ENCODE data around the gene RBL1.
"Not testable (repeated sequence)": the region's sequence is repeated elsewhere in the genome, so short reads cannot be mapped to it uniquely, and the experiment has no call there.

RBL1 gene

DNA sequence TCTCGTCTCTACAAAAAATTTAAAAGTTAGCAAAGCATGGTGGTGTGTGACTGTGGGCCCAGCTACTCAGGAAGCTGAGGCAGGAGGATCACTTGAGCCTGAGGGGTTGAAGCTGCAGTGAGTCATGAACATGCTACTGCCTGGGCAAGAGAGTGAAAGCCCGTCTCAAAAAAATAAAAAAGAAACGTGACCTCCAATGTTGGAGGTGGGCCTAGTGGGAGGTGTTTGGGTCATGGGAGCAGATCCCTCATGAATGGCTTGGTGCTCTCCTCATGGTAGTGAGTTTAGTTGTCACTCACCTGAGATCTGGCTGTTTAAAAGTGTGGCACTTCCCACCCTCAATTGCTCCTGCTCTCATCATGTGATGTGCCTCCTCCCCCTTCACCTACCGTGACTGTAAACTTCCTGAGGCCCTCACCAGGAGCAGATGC lies 24.3 kb downstream of the RBL1 start:
- Histone ChIP-seq H3K27me3 (ENCODE audit: control insufficient read depth, insufficient read depth, low read length) (no peaks in the 10 kb centered on the region), H3K36me3 (ENCODE audit: control insufficient read depth, low read depth, low read length) (peaks cover 13% of the 10 kb centered on the region), H3K9me3 (ENCODE audit: control insufficient read depth, low read depth, low read length) (peaks cover 5% of the 10 kb centered on the region), H3K27ac (ENCODE audit: low read length) (no peak overlapping the region), H3K4me3 (ENCODE audit: low read length) (no peak overlapping the region), H3K9ac (ENCODE audit: low read length) (no peak overlapping the region), H3K4me1 (ENCODE audit: control insufficient read depth, low read depth, low read length) (no peaks in the 10 kb centered on the region)

GRCh38 chr20:37069563-37069962 lies 26.2 kb downstream of the RBL1 start:
- not testable (repeated sequence) for H3K4me3 ChIP-seq (ENCODE audit: low read length); H3K27ac ChIP-seq (ENCODE audit: low read length); H3K27me3 ChIP-seq (ENCODE audit: control insufficient read depth, insufficient read depth, low read length); H3K4me1 ChIP-seq (ENCODE audit: control insufficient read depth, low read depth, low read length); H3K9me3 ChIP-seq (ENCODE audit: control insufficient read depth, low read depth, low read length); H3K9ac ChIP-seq (ENCODE audit: low read length)
- H3K36me3 ChIP-seq (ENCODE audit: control insufficient read depth, low read depth, low read length): peaks cover 23% of the 10 kb centered on the region

- H3K27ac ChIP-seq (ENCODE audit: low read length): no peak overlapping the region
- no peaks in the 10 kb centered on the region for H3K9me3 ChIP-seq (ENCODE audit: control insufficient read depth, low read depth, low read length)
- H3K4me3 ChIP-seq (ENCODE audit: low read length): no peak overlapping the region
- peaks cover 33% of the 10 kb centered on the region for H3K36me3 ChIP-seq (ENCODE audit: control insufficient read depth, low read depth, low read length)
- H3K9ac ChIP-seq (ENCODE audit: low read length): no peak overlapping the region
- H3K27me3 ChIP-seq (ENCODE audit: control insufficient read depth, insufficient read depth, low read length): no peaks in the 10 kb centered on the region
- no peaks in the 10 kb centered on the region for H3K4me1 ChIP-seq (ENCODE audit: control insufficient read depth, low read depth, low read length)
These were observed 29.6 kb downstream of the RBL1 start for GRCh38 chr20:37066168-37066567.

DNA sequence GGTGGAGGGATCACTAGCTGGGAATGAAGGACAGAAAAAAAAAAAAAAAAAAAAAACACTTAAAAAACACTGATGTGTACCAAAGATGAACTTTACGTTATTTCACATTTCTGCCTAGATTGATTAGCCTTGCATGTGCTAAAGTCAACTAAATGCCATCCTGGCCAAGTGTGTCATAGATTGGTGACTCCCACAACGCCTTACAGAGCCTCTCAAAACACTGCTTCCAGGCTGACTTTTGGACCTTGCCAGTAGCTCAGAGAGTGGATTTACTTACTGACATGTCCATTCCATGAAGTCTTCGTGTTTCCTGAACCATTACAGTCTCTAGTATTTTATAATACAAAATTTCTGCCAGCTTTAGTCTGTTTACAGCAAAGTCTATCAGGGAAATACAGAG lies 40.5 kb downstream of the RBL1 start:
- Histone ChIP-seq H3K27me3 (ENCODE audit: control insufficient read depth, insufficient read depth, low read length) (no peaks in the 10 kb centered on the region), H3K9me3 (ENCODE audit: control insufficient read depth, low read depth, low read length) (no peaks in the 10 kb centered on the region), H3K27ac (ENCODE audit: low read length) (no peak overlapping the region), H3K36me3 (ENCODE audit: control insufficient read depth, low read depth, low read length) (peaks cover 50% of the 10 kb centered on the region), H3K9ac (ENCODE audit: low read length) (no peak overlapping the region), H3K4me1 (ENCODE audit: control insufficient read depth, low read depth, low read length) (no peaks in the 10 kb centered on the region), H3K4me3 (ENCODE audit: low read length) (no peak overlapping the region)

DNA sequence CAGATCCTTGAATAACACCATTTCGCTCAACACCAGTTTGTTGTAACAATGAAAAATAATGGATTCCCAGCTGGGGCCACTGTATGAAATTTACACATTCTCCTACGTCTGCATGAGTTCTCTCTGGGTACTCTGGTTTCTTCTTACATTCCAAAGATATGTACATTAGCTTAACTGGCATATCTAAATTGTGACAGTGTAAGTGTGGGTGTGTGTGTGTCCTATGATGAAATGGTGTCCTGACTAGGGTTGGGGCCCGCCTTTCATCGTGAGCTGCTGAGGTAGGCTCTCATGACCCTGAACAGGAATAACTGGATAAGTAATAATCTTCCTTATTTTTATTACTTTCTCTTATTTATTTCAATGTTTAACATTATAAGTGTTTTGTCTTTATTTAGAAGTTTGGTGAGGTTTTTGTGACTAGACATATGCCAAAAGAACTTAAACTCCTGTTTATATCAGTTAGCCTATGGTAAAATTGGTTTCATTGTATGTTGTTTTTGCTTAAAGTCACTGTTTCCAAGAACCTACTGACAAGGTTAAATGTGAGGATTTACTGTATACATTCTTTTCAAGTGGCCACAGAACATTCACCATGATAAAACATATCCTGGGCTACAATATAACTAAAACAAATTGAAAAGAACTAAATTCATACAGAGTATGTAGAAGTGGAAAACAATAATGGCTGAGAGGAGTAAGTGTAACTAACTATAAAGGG lies 42.4 kb downstream of the RBL1 start:
- no peaks in the 10 kb centered on the region for H3K9me3 ChIP-seq (ENCODE audit: control insufficient read depth, low read depth, low read length)
- H3K27me3 ChIP-seq (ENCODE audit: control insufficient read depth, insufficient read depth, low read length): no peaks in the 10 kb centered on the region
- H3K27ac ChIP-seq (ENCODE audit: low read length): no peak overlapping the region
- H3K4me3 ChIP-seq (ENCODE audit: low read length): no peak overlapping the region
- no peaks in the 10 kb centered on the region for H3K4me1 ChIP-seq (ENCODE audit: control insufficient read depth, low read depth, low read length)
- H3K9ac ChIP-seq (ENCODE audit: low read length): no peak overlapping the region
- peaks cover 43% of the 10 kb centered on the region for H3K36me3 ChIP-seq (ENCODE audit: control insufficient read depth, low read depth, low read length)

DNA sequence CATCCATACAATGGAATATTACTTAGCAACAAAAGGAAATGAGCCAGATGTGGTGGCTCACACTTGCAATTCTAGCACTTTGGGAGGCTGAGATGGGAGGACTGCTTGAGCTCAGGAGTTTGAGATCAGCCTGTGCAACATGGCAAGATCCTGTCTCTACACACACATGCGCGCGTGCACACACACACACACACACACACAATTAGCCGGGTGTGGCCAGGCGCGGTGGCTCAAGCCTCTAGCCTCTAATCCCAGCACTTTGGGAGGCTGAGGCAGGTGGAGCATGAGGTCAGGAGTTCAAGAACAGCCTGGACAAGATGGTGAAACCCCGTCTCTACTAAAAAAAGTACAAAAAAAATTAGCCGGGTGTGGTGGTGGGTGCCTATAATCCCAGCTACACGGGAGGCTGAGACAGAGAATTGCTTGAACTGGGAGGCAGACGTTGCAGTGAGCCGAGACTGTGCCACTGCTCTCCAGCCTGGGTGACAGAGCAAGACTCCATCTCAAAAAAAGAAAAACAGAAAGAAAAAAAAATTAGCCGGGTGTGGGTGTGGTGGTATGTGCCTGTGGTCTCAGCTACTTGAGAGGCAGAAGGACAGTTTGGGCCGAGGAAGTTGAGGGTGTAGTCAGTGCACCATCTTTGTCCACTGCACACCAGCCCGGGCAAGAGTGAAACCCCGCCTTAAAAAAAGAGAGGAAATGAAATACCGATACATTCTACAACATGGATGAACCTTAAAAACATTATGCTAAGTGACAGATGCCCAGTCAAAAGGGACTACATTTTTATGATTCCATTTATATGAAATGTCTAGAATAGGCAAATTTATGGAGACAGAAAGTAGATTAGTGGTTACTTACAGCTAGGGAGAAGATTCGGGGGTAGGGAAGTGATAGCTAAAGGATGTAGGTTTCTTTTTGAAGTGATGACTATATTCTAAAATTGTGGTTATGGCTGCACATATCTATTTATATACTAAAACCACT lies 52.5 kb downstream of the RBL1 start:
- no peak overlapping the region for H3K27ac ChIP-seq (ENCODE audit: low read length)

GRCh38 chr20:37039366-37039765 lies 56.4 kb downstream of the RBL1 start:
- not testable (repeated sequence) for H3K9me3 ChIP-seq (ENCODE audit: control insufficient read depth, low read depth, low read length); H3K9ac ChIP-seq (ENCODE audit: low read length); H3K27ac ChIP-seq (ENCODE audit: low read length); H3K4me1 ChIP-seq (ENCODE audit: control insufficient read depth, low read depth, low read length); H3K4me3 ChIP-seq (ENCODE audit: low read length); H3K27me3 ChIP-seq (ENCODE audit: control insufficient read depth, insufficient read depth, low read length)
- peaks cover 57% of the 10 kb centered on the region for H3K36me3 ChIP-seq (ENCODE audit: control insufficient read depth, low read depth, low read length)

More for the DNA sequence above, 52.5 kb downstream of the RBL1 start:
- Histone ChIP-seq H3K4me3 (ENCODE audit: low read length) (no peak overlapping the region), H3K36me3 (ENCODE audit: control insufficient read depth, low read depth, low read length) (peaks cover 73% of the 10 kb centered on the region), H3K4me1 (ENCODE audit: control insufficient read depth, low read depth, low read length) (no peaks in the 10 kb centered on the region), H3K9ac (ENCODE audit: low read length) (no peak overlapping the region), H3K27me3 (ENCODE audit: control insufficient read depth, insufficient read depth, low read length) (no peaks in the 10 kb centered on the region), H3K9me3 (ENCODE audit: control insufficient read depth, low read depth, low read length) (no peaks in the 10 kb centered on the region)

GRCh38 chr20:37032077-37032476 lies 63.7 kb downstream of the RBL1 start:
- no peak overlapping the region for H3K9ac ChIP-seq (ENCODE audit: low read length)
- H3K36me3 ChIP-seq (ENCODE audit: control insufficient read depth, low read depth, low read length): peaks cover 39% of the 10 kb centered on the region
- H3K27ac ChIP-seq (ENCODE audit: low read length): no peak overlapping the region
- no peaks in the 10 kb centered on the region for H3K27me3 ChIP-seq (ENCODE audit: control insufficient read depth, insufficient read depth, low read length)
- no peaks in the 10 kb centered on the region for H3K4me1 ChIP-seq (ENCODE audit: control insufficient read depth, low read depth, low read length)
- no peaks in the 10 kb centered on the region for H3K9me3 ChIP-seq (ENCODE audit: control insufficient read depth, low read depth, low read length)
- no peak overlapping the region for H3K4me3 ChIP-seq (ENCODE audit: low read length)

DNA sequence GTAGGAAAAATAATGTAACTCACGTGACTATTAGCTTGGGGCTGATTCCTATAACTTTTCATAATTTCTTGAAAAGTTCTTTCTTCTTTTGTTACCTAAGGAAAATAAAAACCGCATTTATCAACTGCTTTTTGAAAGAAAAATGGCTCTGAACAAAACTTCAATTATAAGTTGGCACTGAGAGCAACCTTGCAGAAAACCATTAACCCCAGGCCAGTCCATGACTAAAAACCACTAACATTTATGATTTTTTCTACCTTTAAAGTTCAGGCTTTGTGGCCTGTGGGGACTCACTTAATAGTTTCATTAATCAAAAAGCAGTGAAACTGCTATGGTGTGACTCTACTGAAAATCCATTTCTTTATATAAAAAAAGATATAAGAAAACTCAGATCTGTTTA lies 75.2 kb downstream of the RBL1 start:
- no peak overlapping the region for H3K9ac ChIP-seq (ENCODE audit: low read length)
- H3K27me3 ChIP-seq (ENCODE audit: control insufficient read depth, insufficient read depth, low read length): no peaks in the 10 kb centered on the region
- H3K4me1 ChIP-seq (ENCODE audit: control insufficient read depth, low read depth, low read length): no peaks in the 10 kb centered on the region
- H3K36me3 ChIP-seq (ENCODE audit: control insufficient read depth, low read depth, low read length): peaks cover 29% of the 10 kb centered on the region
- no peak overlapping the region for H3K4me3 ChIP-seq (ENCODE audit: low read length)
- H3K27ac ChIP-seq (ENCODE audit: low read length): no peak overlapping the region
- H3K9me3 ChIP-seq (ENCODE audit: control insufficient read depth, low read depth, low read length): no peaks in the 10 kb centered on the region

- not testable (repeated sequence) for H3K4me3 ChIP-seq (ENCODE audit: low read length); H3K27ac ChIP-seq (ENCODE audit: low read length); H3K9ac ChIP-seq (ENCODE audit: low read length); H3K4me1 ChIP-seq (ENCODE audit: control insufficient read depth, low read depth, low read length); H3K9me3 ChIP-seq (ENCODE audit: control insufficient read depth, low read depth, low read length); H3K27me3 ChIP-seq (ENCODE audit: control insufficient read depth, insufficient read depth, low read length)
- peaks cover 12% of the 10 kb centered on the region for H3K36me3 ChIP-seq (ENCODE audit: control insufficient read depth, low read depth, low read length)
These were observed 83.2 kb downstream of the RBL1 start for GRCh38 chr20:37012631-37013030.

GRCh38 chr20:37011858-37012257 lies 83.9 kb downstream of the RBL1 start:
- not testable (repeated sequence) for H3K27me3 ChIP-seq (ENCODE audit: control insufficient read depth, insufficient read depth, low read length); H3K4me1 ChIP-seq (ENCODE audit: control insufficient read depth, low read depth, low read length); H3K9me3 ChIP-seq (ENCODE audit: control insufficient read depth, low read depth, low read length)

More at GRCh38 chr20:37011858-37012257, 83.9 kb downstream of the RBL1 start:
- not testable (repeated sequence) for H3K4me3 ChIP-seq (ENCODE audit: low read length); H3K9ac ChIP-seq (ENCODE audit: low read length); H3K36me3 ChIP-seq (ENCODE audit: control insufficient read depth, low read depth, low read length); H3K27ac ChIP-seq (ENCODE audit: low read length)

Data from iPS-18a (cell line).